GM18519 (cell line): ENCODE measurements around the gene WSCD1.

Experiments used
- ATAC-seq: cut with Tn5 transposase; IDR thresholded peaks from one replicate; pipeline ENCODE4 v1.9.1; 2021; ENCODE audit warnings: mild to moderate bottlenecking, moderate library complexity; ENCODE audit not compliant: unreplicated experiment, low FRiP score

Gene WSCD1

DNA sequence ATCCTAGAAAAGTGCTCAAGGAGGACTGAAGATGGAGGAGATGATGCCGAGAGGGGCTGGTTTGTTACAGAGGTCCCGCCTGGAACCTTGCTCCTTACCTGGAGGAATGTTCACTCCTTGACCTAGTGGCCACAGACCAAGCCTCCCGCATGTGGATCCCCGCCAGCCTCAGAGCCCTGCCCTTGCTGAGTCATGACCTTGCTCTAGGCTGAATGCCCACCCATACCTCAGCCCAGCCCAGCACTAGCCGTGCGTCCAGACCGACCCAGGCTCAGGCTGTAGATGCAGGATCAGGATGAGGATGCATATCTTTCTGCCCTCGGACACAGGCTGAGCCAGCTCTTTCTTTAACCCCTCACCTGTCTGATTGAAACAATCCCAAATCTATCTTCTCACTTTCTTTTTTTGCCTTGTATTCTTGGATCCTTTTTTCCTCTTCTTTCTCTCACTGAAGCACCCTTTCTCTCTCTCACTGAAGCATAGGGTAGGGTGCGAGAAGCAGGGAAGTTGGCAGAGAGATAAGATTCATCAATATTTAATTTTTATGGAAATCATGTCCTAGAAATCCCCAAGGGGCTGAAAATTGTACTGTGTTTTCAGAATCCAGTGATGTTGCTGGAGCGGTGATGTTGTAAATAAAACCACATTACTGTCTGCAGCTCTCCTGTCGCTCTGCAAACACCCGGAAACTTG, 34.9 kb downstream of the WSCD1 start:
- ATAC-seq: no peak

GRCh38 chr17:6105649-6106007, 35.4 kb downstream of the WSCD1 start:
- no peak for ATAC-seq

DNA sequence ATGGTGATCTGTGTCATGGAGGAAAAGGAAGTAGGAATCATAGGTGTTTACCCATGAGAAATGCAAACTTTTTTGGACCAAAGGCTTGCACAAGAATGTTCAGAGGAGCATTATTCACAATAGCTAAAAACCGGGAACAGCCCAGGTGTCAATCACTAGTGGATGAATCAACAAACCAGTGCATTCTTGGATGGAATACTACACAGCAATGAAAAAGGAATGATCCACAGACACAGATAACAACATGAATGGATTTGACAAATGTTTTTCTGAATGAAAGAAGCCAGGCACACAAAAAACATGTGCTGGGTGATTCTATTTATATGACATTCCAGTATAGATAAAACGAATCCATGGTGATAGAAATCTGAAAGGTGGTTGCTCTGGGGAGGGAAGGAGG, 36.0 kb downstream of the WSCD1 start:
- ATAC-seq: no peak

DNA sequence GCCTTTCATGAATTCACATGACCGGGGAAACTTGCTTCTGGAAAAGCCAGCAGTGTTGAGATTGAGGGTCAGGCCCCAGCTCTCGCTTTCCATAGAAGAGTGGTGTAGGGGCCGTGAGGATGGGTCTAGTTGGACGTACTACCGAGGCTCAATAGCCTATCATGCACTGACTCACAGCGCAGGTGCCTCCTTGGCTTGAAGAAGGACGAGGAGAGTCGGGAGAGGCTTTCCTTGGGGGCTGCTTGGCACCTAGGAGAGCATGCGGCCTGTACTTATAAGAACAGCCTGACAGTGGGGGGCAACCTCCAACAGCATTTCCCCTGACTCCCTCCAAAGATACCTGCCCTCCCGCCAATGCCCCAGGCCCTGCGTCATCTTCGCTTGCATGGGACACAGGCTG, 37.6 kb downstream of the WSCD1 start:
- no peak for ATAC-seq

DNA sequence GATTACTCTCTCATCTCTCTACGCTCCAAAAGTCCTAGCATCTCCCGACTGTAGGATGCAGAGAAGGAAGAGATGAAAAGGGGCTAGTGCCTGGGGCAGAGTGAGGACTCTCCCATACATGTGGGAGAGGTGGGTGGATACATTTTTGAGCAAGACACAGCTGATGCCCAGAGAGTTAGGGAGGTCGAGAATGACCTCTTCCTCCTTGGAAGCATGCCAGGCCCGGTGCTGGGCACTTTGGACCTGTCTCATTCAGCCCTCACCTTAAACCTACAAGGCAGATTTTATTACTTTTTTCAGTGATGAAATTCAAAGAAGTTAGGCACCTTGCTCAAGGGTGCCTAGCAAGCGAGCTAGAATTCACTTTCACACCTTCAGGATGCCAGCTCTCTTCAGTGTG, 38.2 kb downstream of the WSCD1 start:
- no peak for ATAC-seq

DNA sequence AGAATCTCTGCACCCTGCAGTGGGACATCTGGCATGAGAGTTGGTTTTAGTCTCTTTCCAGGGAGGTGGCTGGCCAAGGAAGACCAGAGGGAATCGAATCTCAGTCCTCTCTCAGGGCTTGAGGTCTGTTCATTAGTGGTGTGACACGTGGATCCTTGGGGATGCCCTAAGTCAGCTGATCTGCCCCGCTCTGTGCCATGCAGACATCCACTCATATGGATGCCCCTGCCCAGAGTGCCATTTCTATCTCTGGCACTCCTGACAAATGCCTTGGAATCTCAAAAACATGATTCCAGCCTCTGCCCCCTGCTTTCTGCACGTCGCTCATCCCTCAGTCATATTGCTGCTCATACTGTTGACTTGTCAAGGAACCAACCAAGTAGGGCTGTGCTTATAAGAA, 38.8 kb downstream of the WSCD1 start:
- no peak for ATAC-seq

- ATAC-seq: no peak
Measured at GRCh38 chr17:6109536-6109935, 39.4 kb downstream of the WSCD1 start.

GRCh38 chr17:6110088-6110487, 39.9 kb downstream of the WSCD1 start:
- no peak for ATAC-seq

DNA sequence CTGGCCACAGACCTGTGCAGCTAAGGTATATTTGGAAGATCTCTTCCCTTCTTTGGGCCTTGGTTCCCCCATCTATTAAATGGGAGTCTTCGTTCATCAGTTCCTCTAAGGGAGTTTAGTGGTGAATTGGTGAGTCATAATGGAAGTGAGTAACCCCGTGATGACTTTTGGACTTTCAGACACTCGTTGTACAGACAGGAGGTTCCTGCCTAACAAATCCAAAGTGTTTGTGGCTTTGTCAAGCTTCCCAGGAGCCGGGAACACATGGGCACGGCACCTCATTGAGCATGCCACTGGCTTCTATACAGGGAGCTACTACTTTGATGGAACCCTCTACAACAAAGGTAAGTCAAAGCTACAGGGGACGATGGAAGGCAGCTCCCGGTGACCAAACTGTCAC, 40.4 kb downstream of the WSCD1 start:
- ATAC-seq: no peak

- ATAC-seq: no peak
Measured at GRCh38 chr17:6120351-6120750, 50.2 kb downstream of the WSCD1 start.

- ATAC-seq: no peak
Measured at GRCh38 chr17:6124856-6125255, 54.7 kb downstream of the WSCD1 start.

GRCh38 chr17:6126768-6127167, 56.6 kb downstream of the WSCD1 start:
- no peak for ATAC-seq

DNA sequence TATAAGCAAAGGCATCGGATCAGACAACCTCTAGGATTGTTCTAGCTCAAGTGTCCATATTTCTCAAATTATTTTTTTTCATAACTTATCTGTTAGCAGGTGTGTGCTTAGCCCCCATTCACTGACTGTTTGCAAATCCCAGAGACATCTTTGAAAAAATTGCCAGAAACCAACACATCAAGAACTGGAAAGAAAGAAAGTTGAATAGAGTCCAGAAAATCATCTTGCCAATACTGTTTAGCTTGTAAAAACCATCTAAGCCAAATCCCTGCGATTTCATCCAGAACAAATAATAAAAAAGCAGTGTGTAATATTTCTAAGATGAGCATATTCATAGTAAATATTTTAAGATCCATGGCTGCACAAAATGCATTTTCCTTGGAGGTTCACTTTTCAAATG, 64.5 kb downstream of the WSCD1 start:
- ATAC-seq: no peak

DNA sequence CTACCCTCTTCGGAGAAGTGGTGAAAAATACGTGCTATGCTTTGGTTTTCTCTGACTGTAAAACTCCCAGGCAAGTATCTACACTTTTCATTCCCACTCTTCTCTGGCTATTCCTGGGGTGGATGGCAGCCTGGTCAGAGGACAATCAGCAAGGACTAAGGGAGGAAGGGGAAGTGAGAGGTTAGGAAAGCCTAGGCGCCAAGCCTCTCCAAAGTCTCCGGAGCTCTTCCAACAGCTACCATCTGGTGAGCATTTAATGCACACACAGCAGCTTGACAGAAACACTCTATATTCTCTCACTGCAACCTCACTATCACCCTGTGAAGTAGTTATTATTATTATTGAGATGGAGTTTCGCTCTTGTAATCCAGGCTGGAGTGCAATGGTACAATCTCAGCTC, 65.1 kb downstream of the WSCD1 start:
- no peak for ATAC-seq

DNA sequence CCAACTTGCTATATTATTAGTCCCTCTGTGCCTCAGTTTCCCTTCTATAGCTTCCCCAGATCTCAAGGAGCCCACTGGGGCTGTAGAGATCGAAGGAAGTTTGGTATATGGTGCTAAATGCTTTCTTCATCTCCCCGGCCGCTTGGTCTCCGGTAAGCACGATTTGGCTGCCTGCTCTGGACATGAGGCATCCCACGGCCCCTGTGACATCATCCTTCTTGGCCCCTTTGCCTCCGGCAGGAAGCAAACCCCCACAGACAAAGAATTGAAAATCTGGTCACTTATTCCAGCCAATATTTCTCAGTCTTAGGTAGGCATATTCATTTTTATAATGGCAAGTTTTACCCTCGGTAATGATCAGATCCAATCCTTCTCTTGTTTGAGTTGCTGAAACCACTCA, 65.8 kb downstream of the WSCD1 start:
- no peak for ATAC-seq

- ATAC-seq: no peak
Measured at GRCh38 chr17:6137716-6138502, 67.7 kb downstream of the WSCD1 start.

GRCh38 chr17:6138761-6139446, 68.7 kb downstream of the WSCD1 start:
- no peak for ATAC-seq

GRCh38 chr17:6139447-6139832, 69.3 kb downstream of the WSCD1 start:
- ATAC-seq: no peak

DNA sequence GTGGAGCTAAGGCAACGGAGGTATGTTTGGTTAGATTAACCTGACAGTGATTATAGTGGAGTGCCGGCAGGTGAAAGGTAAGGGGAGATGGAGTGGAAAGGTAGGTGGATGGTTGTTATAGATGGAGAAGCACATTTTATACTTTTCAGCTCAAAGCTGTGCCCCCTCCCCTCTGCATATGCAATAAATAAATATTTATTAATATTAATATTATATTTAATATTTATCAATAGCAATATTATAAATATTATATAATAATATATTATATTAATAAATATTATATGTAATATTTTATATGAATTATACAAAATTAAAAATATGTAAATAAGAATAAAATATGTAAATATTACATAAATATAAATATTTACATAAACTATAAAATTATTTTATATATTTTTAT, 70.0 kb downstream of the WSCD1 start:
- ATAC-seq: no peak

GRCh38 chr17:6140728-6141330, 70.7 kb downstream of the WSCD1 start:
- ATAC-seq: no peak

DNA sequence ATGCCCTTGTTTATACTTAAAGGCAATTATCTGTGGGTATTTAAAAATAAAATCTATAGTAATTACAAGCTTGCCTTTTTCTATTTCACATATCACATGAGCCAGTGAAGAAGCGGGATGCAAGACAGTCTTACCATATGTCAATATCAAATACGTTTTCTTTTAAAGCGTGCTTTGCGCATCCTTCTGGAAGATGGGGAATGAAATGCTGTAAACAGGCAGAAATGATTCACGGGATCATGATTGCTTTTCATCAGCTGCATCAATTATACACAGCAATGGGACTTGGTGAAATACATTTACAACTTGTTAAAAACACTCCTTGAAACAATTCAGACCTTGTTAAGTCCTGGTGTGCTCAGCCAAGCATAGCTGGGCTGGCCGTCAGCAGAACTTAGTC, 72.5 kb downstream of the WSCD1 start:
- no peak for ATAC-seq
